Aorta (tissue), 5 donors: Measurements from ENCODE around the gene CCT3. TPM values are rescaled to one million over a fixed set of nuclear protein-coding genes. Genes with fewer than 3 reads are reported as not detected.

Experiments used
- ATAC-seq: fragments of 200-7000 bp; cut with Tn5 transposase; one replicate; pipeline ENCODE4 v1.9.1; 2022; ENCODE audit warnings: moderate library complexity; ENCODE audit not compliant: low FRiP score
- DNase-seq, 2 donors: peaks; one replicate each; pipeline ENCODE4 v3.0.0-alpha.2; 2020
- H3K27ac ChIP-seq, 2 donors: one replicate each; pipeline ENCODE4 v1.5.1; 2013; ENCODE audit warnings: low read length in 2 of 2, mild to moderate bottlenecking in 2 of 2, moderate library complexity in 2 of 2, control low read depth in 1 of 2, inconsistent platforms in 1 of 2, low read depth in 1 of 2
- H3K27me3 ChIP-seq, 2 donors: one replicate each; pipeline ENCODE4 v1.6.1; 2013; ENCODE audit warnings: control low read depth in 1 of 2, low read length in 1 of 2, mild to moderate bottlenecking in 1 of 2, moderate library complexity in 1 of 2; ENCODE audit not compliant: insufficient read depth in 2 of 2, control insufficient read depth in 1 of 2
- H3K36me3 ChIP-seq, 2 donors: one replicate each; pipeline ENCODE4 v1.6.1; 2013; ENCODE audit warnings: control low read depth in 1 of 2, low read length in 1 of 2, mild to moderate bottlenecking in 1 of 2; ENCODE audit not compliant: insufficient read depth in 2 of 2, control insufficient read depth in 1 of 2
- H3K4me1 ChIP-seq, 2 donors: one replicate each; pipeline ENCODE4 v1.6.1; 2013; ENCODE audit warnings: low read length in 2 of 2, control low read depth in 1 of 2, mild to moderate bottlenecking in 1 of 2, moderate library complexity in 1 of 2; ENCODE audit not compliant: insufficient read depth in 2 of 2, control insufficient read depth in 1 of 2
- H3K4me3 ChIP-seq, 2 donors: one replicate each; pipeline ENCODE4 v1.5.1; 2013; ENCODE audit warnings: low read length in 2 of 2, control low read depth in 1 of 2, mild to moderate bottlenecking in 1 of 2
- H3K9me3 ChIP-seq: one replicate; pipeline ENCODE4 v1.6.1; 2013; ENCODE audit warnings: mild to moderate bottlenecking, low read length; ENCODE audit not compliant: control insufficient read depth
- WGBS, 2 donors: extraction: QIAGEN DNeasy Blood & Tissue Kit; methylation state at CpG; one replicate each; pipeline ENCODE4 v1.1.7; 2013; 5-methylcytosine and 5-hydroxymethylcytosine counted together
- intact Hi-C, 2 donors: fragments of 100-400 bp; cut with DNase I; formaldehyde crosslinking; loops; one replicate each; pipeline versions ENCODE4 v1.14.2 to v1.15.0; 2022
- polyA plus RNA-seq, 2 donors: library from polyadenylated mRNA; stranded (reverse); fragments of 200-250 nt; gene quantifications; one replicate each; pipeline ENCODE4 v1.2.3, GENCODE V29; 2013
- total RNA-seq, 2 donors: library from RNA; stranded (reverse); fragmentation: NEBNext Ultra II Directional; extraction: Animal tissue kit (Norgen Biotek cat#: 25700); gene quantifications; one replicate each; pipeline ENCODE4 v1.2.1, GENCODE V29; 2021
- donor health status: healthy with polysubstance abuse.
- donor health status: Bipolar disorder and iron deficiency.
- donor health status: DM: no; HTN: no; CAD: no.
- donor health status: DM: no; HTN: no; CAD: no.
- donor health status: DM: yes; HTN: yes; CAD: no.

CCT3 gene
- total and polyA plus RNA-seq, 4 donors: 76.0 to 112 (median 94.5) TPM

DNA sequence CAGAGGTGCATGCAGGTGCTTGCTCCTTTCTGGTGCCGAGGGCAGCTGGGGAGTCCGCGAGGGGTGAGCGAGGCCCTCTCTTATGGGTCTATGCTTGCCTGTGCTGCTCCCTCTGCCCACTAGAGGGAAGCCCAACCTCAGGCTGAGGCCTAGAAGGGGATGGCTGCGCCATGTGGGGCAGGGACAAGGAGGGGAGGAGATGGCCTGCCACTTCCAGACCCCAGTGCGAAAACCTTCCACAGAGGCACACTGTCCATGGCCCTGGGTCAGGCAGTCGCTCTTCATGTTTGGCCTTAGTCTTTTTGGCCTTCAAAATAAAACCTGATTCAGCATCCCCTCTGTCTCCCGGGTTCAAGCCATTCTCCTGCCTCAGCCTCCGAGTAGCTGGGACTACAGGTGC lies 44.9 kb upstream of the CCT3 start:
- intact Hi-C loops: loop anchor here (10.0 kb wide), 2 partner anchors 222 to 232 kb away; partner anchors contain the start of genes GPATCH4 (in 1 of the 2) and HAPLN2 (in 1 of the 2)
- ATAC-seq (peak; percentile 70), DNase-seq (peak; percentile 58 to 84)
- 57 to 59% methylated on average over 9 of the region's 9 CpGs for WGBS, 2 donors
- no peak overlapping the region for H3K27ac ChIP-seq
- no peaks in the 10 kb centered on the region for H3K36me3 ChIP-seq
- no peaks in the 10 kb centered on the region for H3K9me3 ChIP-seq
- H3K4me3 ChIP-seq: no peak overlapping the region
- H3K4me1 ChIP-seq: no peaks in the 10 kb centered on the region
- no peaks in the 10 kb centered on the region for H3K27me3 ChIP-seq

DNA sequence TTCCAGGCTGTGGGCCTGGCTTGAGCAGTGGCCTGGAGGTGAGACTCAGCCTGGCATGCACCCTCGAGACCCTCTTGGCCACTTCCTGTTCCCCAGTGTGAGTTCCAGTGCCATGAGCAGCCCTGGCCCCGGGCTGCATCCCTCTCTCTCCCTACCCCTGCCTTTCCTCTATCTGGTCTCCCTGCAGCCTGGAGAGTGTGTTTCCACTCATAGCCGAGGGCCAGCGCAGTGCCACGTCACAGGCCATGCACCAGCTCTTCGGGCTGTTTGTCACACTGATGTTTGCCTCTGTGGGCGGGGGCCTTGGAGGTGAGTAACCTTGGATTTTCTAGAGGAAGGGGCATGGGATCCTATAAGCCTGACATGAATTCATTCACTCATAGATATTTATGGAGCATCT lies 44.5 kb upstream of the CCT3 start:
- H3K9me3 ChIP-seq: no peaks in the 10 kb centered on the region
- H3K4me3 ChIP-seq: no peak overlapping the region
- intact Hi-C loops: loop anchor here (10.0 kb wide), 2 partner anchors 222 to 232 kb away; partner anchors contain the start of genes GPATCH4 (in 1 of the 2) and HAPLN2 (in 1 of the 2)
- H3K27ac ChIP-seq: no peak overlapping the region
- H3K27me3 ChIP-seq: no peaks in the 10 kb centered on the region
- no peaks in the 10 kb centered on the region for H3K36me3 ChIP-seq
- WGBS, 2 donors: 70 to 71% methylated on average over 7 of the region's 7 CpGs
- no peak for ATAC-seq
- DNase-seq: no peak
- H3K4me1 ChIP-seq: no peaks in the 10 kb centered on the region

DNA sequence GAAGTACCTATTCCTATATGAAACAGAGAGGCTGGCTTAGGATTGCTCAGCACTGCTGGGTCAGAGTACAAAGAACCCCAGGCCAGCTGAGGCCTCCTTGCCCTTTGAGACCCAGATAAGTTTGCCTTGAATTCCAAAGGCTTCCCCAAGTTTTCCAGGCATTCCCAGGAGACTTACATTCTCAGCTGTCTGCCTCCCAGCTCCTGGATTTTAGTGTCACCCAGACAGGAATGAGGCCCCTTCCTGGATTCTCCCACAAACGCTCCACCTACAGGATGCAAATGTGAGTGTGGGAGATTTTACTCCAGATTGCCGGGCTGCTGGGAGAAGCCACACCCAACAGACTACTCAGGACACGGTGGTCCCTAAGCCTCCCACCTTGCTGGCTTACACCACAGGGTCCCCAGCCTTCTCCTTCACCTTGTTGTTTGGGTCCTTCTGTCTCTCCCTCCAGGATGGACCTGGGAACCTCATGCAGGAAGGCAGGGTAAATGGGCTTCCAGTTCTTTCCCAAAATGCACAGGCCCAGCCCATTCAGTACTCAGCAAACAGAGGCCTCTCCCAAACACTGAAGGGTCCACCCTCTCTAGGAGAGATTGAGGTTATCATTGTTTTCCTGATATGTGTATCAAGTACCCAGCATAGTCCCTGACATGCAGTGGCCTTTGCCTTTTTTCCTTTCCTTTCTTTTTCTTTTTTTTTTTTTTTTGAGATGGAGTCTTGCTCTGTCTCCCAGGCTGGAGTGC lies 41.5 kb upstream of the CCT3 start:
- no peak for DNase-seq
- intact Hi-C loops: loop anchor here (10.0 kb wide), 2 partner anchors 225 to 235 kb away; partner anchors contain the start of genes GPATCH4 (in 1 of the 2) and HAPLN2 (in 1 of the 2)
- WGBS, 2 donors: 67 to 79% methylated on average over 3 of the region's 3 CpGs

DNA sequence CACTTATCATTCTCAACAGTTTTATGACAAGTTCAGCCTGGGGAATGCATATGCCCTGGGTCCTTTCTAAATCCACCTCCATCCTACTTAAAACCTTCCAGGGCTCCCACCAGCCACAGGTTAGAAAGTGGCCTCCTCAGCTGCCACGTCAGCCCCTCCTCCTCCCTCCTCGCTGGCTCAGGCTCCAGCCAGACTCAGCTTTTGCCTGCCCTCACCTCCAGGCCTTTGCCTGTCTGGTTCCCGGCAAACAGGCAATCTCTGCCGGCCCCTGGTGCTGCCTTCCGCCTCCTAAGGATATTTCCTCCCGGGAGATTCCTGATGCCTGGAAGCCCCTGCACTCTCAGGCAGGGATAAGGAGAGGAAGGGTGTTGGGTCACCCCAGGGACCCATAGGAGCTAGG lies 40.5 kb upstream of the CCT3 start:
- H3K36me3 ChIP-seq: no peaks in the 10 kb centered on the region
- ATAC-seq (no peak), DNase-seq (no peak)
- H3K4me3 ChIP-seq: no peak overlapping the region
- 68 to 85% methylated on average over 6 of the region's 6 CpGs for WGBS, 2 donors
- no peaks in the 10 kb centered on the region for H3K9me3 ChIP-seq
- no peaks in the 10 kb centered on the region for H3K27me3 ChIP-seq
- no peak overlapping the region for H3K27ac ChIP-seq
- no peaks in the 10 kb centered on the region for H3K4me1 ChIP-seq
- intact Hi-C loops: no loop called here

More for the DNA sequence above, 41.5 kb upstream of the CCT3 start:
- H3K4me3 ChIP-seq: no peak overlapping the region
- no peaks in the 10 kb centered on the region for H3K36me3 ChIP-seq
- H3K9me3 ChIP-seq: no peaks in the 10 kb centered on the region
- ATAC-seq: no peak
- no peaks in the 10 kb centered on the region for H3K4me1 ChIP-seq
- no peak overlapping the region for H3K27ac ChIP-seq
- no peaks in the 10 kb centered on the region for H3K27me3 ChIP-seq

DNA sequence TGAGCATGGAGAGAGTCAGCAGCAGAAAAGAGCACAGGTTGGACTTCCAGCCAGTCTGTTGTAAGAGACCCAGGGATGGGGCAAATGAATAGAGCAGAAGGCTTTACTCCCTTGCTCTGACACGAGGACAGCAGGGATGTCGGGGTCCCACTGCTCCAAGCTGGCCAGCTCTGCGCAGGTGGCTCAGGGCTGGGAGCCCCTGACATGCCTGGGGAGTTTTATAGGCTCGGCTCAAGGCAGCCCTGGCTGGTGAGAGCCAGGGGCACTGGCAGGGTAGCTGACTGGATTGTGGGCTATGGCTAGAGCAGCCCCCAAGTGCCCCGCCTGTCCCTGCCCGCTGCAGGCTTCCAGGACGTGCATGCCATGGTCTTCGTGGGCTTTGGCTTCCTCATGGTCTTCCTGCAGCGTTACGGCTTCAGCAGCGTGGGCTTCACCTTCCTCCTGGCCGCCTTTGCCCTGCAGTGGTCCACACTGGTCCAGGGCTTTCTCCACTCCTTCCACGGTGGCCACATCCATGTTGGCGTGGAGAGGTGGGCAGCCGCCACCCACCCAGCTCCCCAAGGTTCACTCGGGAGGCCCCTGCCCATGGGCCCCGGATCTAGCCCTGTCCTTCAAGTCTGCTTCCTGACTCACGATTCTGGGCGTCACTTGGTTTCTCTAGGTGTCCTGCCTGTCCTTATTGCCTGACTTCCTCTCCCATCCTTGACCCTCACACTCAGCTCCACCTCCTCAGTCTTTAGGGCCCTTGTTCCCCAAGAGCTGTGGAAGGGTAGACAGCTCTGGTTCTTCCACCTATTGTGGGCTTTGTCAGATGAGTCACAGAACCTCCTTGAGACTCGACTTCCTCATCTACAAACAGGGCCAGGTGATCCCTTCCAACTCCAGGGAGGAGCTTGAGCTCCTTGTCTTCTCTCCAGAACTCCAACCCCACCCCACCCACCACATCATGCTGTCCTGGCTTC lies 39.1 kb upstream of the CCT3 start:
- Histone ChIP-seq H3K4me1 (no peaks in the 10 kb centered on the region), H3K27me3 (no peaks in the 10 kb centered on the region), H3K9me3 (no peaks in the 10 kb centered on the region), H3K27ac (no peak overlapping the region), H3K36me3 (no peaks in the 10 kb centered on the region), H3K4me3 (no peak overlapping the region)
- ATAC-seq: no peak
- intact Hi-C loops: no loop called here
- WGBS, 2 donors: 83 to 84% methylated on average over 20 of the region's 20 CpGs
- no peak for DNase-seq

DNA sequence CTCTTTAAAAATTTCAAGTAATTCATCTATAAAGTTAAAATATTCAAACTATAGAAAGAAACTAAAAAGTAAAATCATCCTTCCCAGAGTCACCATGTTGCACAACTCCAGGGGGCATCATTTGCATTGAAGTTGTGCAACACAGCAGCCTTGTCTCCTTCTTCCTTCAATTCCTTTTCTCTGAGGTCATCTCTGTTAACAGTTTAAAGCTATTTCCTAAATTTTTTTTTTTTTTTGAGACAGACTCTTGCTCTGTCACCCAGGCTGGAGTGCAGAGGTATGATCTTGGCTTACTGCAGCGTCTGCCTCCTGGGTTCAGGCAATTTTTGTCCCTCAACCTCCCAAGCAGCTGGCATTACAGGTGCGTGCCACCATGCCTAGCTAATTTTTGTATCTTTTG lies 38.1 kb upstream of the CCT3 start:
- intact Hi-C loops: no loop called here
- no peaks in the 10 kb centered on the region for H3K9me3 ChIP-seq
- no peak overlapping the region for H3K4me3 ChIP-seq
- no peaks in the 10 kb centered on the region for H3K4me1 ChIP-seq
- no peaks in the 10 kb centered on the region for H3K36me3 ChIP-seq
- no peaks in the 10 kb centered on the region for H3K27me3 ChIP-seq
- 88 to 96% methylated on average over 2 of the region's 2 CpGs for WGBS, 2 donors
- DNase-seq (no peak), ATAC-seq (no peak)
- no peak overlapping the region for H3K27ac ChIP-seq

DNA sequence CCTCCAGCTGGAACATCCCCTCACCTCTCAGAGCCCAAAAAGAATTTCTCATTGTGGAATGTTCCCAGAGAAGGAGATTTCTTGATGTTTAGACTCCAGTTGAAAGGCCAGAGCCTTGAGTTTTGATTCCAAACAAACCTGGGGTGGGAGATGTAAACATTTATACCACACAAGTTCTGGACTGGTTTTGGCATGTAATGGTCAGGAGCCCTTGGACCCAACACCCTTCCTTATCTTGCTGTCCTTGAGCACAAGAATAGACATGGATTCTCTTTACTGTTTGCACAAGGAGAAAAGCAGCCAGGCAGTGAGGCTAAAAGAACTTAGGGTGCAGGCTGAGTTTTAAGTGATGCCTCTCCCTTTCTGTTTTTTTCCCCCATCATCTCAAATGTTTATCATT lies 35.5 kb upstream of the CCT3 start:
- no peak for ATAC-seq
- no peaks in the 10 kb centered on the region for H3K9me3 ChIP-seq
- no peak overlapping the region for H3K27ac ChIP-seq
- intact Hi-C loops: no loop called here
- no peaks in the 10 kb centered on the region for H3K36me3 ChIP-seq
- no peak for DNase-seq
- no peaks in the 10 kb centered on the region for H3K27me3 ChIP-seq
- H3K4me1 ChIP-seq: no peaks in the 10 kb centered on the region
- no peak overlapping the region for H3K4me3 ChIP-seq

DNA sequence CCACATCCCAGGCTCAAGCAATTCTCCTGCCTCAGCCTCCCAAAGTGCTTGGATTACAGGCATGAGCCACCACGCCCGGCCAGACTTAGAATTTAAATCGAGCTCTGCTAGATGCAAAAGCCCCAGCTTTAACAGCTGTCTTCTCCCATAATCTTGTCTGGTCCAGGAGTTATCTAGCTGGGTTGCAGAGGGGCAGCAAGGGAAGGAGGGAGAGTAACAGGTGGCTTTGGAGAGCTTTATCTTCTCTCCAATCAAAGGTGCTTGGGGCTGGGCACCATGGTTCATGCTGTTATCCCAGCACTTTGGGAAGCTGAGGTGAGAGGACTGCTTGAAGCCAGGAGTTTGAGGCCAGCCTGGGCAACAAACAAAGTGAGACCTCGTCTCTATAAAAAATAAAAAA lies 34.8 kb upstream of the CCT3 start:
- Histone ChIP-seq H3K27me3 (no peaks in the 10 kb centered on the region), H3K9me3 (no peaks in the 10 kb centered on the region), H3K27ac (no peak overlapping the region), H3K4me3 (no peak overlapping the region), H3K4me1 (no peaks in the 10 kb centered on the region), H3K36me3 (no peaks in the 10 kb centered on the region)
- DNase-seq (peak in 1 of 2 donors; percentile 35), ATAC-seq (no peak)
- intact Hi-C loops: no loop called here
- 75 to 77% methylated on average over 4 of the region's 4 CpGs for WGBS, 2 donors
